ES-I3 (cell line): ENCODE results near the gene FABP7.

Experiments
- H3K36me3 ChIP-seq: 2 replicates; pipeline ENCODE4 v1.6.1; 2013; ENCODE audit warnings: mild to moderate bottlenecking, low read length, control low read depth, moderate library complexity; ENCODE audit not compliant: insufficient read depth
- H3K4me1 ChIP-seq: 2 replicates; pipeline ENCODE4 v1.6.1; 2013; ENCODE audit warnings: mild to moderate bottlenecking, control low read depth, low read length; ENCODE audit not compliant: insufficient read depth
- H3K9ac ChIP-seq: 2 replicates; pipeline ENCODE4 v1.6.1; 2013; ENCODE audit warnings: low read depth, mild to moderate bottlenecking, low read length, moderate library complexity
- H3K9me3 ChIP-seq: 2 replicates; pipeline ENCODE4 v1.6.1; 2013; ENCODE audit warnings: mild to moderate bottlenecking, low read length, moderate library complexity; ENCODE audit not compliant: control insufficient read depth, insufficient read depth

Gene FABP7

DNA sequence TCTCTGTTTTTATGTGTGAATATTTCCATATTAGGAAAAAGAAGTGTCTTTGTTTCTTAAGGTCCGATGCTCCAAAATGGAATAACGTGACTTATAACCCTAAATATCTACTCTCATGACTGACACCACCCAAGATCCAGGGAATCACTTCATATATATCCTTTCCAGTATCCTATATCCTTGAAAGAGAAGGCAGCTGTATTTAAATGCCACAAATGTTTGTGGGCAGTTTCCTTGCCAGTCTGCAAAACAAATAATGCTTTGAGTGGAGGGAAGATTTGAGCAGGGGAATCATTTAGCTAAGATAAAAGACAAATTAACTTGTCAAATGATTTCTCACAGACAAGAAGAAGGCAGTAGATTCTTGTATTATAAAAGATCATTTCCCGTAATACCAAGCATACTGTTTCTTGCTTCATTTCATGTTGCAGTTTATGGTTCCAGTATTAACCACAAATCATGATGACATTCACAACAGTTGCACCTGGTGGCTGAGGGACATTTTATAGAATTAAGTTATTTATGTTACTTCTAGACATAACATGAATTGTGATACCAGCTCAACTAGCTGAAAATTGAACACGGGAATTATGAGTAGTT lies 30.0 kb upstream of the FABP7 start:
- H3K36me3 ChIP-seq, result no peaks in the 10 kb centered on the region
- no peaks in the 10 kb centered on the region for H3K4me1 ChIP-seq
- no peaks in the 10 kb centered on the region for H3K9me3 ChIP-seq
- no peak overlapping the region for H3K9ac ChIP-seq

- Histone ChIP-seq H3K9ac (no peak overlapping the region), H3K4me1 (no peaks in the 10 kb centered on the region; the same call in 1 of the 2 replicates), H3K36me3 (no peaks in the 10 kb centered on the region), H3K9me3 (no peaks in the 10 kb centered on the region)
These were observed 28.2 kb upstream of the FABP7 start for GRCh38 chr6:122751326-122751725.

GRCh38 chr6:122752459-122752858 lies 27.1 kb upstream of the FABP7 start:
- no peaks in the 10 kb centered on the region; the same call in 1 of the 2 replicates for H3K4me1 ChIP-seq
- no peak overlapping the region for H3K9ac ChIP-seq

GRCh38 chr6:122753000-122753687 lies 26.4 kb upstream of the FABP7 start:
- no peaks in the 10 kb centered on the region; the same call in 1 of the 2 replicates for H3K4me1 ChIP-seq
- no peak overlapping the region for H3K9ac ChIP-seq
- no peaks in the 10 kb centered on the region for H3K36me3 ChIP-seq
- H3K9me3 ChIP-seq, result no peaks in the 10 kb centered on the region

More at GRCh38 chr6:122752459-122752858, 27.1 kb upstream of the FABP7 start:
- no peaks in the 10 kb centered on the region for H3K9me3 ChIP-seq
- H3K36me3 ChIP-seq, result no peaks in the 10 kb centered on the region

- no peaks in the 10 kb centered on the region for H3K36me3 ChIP-seq
- H3K9ac ChIP-seq, result no peak overlapping the region
- H3K4me1 ChIP-seq, result no peaks in the 10 kb centered on the region; the same call in 1 of the 2 replicates
- H3K9me3 ChIP-seq, result no peaks in the 10 kb centered on the region
These were observed 25.8 kb upstream of the FABP7 start for GRCh38 chr6:122753688-122754056.

DNA sequence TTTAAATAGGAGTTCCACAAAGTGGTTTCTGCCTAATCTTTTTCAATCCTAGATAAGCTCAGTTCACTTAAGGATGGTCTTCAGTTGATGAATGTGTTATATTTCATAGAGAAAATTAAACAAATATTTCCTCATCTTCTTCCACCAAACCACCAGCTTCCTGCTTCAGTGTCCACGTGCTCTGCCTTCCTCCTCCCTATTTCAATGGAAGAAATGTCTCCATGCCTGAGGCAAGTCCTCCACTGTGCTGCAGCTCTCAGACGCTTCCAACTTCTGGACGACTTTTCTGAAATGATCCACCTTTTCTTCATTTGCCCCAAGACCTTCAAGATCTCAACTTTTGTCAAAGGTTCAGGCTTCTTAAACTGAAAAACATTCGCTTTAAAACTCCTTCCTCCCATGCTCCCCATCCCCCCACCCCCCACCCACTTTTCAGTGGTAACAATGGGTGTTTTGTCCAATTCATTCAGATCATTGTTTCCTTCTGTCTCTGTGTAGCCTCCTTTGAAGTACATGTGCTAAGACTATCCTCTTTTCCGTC lies 25.3 kb upstream of the FABP7 start:
- no peaks in the 10 kb centered on the region for H3K9me3 ChIP-seq
- H3K9ac ChIP-seq, result no peak overlapping the region
- H3K4me1 ChIP-seq, result no peaks in the 10 kb centered on the region; the same call in 1 of the 2 replicates
- no peaks in the 10 kb centered on the region for H3K36me3 ChIP-seq

DNA sequence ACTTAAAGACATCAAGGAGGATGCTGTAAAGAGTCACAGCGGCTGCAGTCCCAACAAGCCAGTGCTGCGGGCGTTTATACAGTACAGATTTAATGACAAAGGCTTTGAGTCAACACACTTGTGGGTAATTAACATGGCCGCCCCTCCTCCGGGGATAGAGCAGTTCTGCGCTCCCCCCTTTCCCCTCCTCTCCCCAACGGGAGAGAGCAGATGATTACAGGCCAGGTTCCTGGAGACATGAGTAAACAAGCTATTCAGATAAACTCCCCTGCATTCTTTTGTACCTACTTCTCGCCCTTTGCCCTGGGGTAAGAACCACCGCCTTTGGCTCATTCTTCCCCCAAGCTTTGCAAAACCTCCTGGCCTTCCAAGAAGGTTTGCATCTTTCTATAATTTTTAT lies 23.6 kb upstream of the FABP7 start:
- no peaks in the 10 kb centered on the region for H3K9me3 ChIP-seq
- H3K9ac ChIP-seq, result no peak overlapping the region
- no peaks in the 10 kb centered on the region; the same call in 1 of the 2 replicates for H3K4me1 ChIP-seq
- H3K36me3 ChIP-seq, result no peaks in the 10 kb centered on the region

DNA sequence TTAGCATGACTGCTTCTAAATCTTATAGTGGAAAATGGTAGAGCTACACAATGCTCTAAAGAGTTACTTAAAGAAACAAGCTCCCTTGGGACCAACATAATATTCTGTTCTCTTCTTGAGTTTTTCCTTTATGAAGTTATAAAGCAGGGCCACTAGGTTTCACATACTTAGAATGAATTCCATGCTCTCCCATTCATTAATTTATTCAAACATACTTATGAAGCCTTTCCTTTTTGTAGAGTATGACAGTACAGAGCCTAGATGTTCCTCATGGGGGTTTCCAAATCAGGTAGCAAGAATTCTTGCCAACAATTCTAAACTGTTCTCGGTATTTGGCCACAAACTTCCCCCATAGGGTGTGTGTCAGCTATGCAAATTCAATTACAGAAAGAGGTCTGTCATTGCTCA lies 20.6 kb upstream of the FABP7 start:
- no peaks in the 10 kb centered on the region for H3K36me3 ChIP-seq
- no peaks in the 10 kb centered on the region for H3K9me3 ChIP-seq
- H3K4me1 ChIP-seq, result no peaks in the 10 kb centered on the region; the same call in 1 of the 2 replicates
- H3K9ac ChIP-seq, result no peak overlapping the region

DNA sequence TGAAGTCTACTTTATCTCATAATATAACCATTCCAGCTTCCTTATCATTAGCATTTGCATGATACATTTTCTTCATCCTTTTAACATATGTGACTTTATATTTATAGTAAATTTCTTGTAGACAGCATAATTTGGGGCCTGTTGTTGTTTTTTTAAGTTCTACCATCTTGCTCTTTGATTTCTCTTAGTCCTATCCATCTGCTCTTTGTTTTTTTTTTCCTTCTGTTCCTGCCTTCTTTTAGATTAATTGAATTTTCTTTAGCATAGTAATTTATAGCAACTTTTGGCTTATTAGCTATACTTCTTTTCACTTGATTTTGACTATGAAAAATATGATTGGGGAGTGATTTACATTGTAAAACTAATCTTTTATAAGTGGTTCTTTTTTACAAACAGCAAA lies 19.2 kb upstream of the FABP7 start:
- Histone ChIP-seq H3K36me3 (no peaks in the 10 kb centered on the region), H3K9ac (no peak overlapping the region), H3K9me3 (no peaks in the 10 kb centered on the region), H3K4me1 (no peaks in the 10 kb centered on the region; the same call in 1 of the 2 replicates)

GRCh38 chr6:122766256-122766655 lies 13.3 kb upstream of the FABP7 start:
- no peaks in the 10 kb centered on the region for H3K4me1 ChIP-seq
- H3K9ac ChIP-seq, result no peak overlapping the region
- H3K9me3 ChIP-seq, result no peaks in the 10 kb centered on the region
- H3K36me3 ChIP-seq, result no peaks in the 10 kb centered on the region

GRCh38 chr6:122770835-122771601 lies 8.5 kb upstream of the FABP7 start:
- Histone ChIP-seq H3K9ac (no peak overlapping the region), H3K36me3 (no peaks in the 10 kb centered on the region), H3K9me3 (no peaks in the 10 kb centered on the region), H3K4me1 (no peaks in the 10 kb centered on the region)

DNA sequence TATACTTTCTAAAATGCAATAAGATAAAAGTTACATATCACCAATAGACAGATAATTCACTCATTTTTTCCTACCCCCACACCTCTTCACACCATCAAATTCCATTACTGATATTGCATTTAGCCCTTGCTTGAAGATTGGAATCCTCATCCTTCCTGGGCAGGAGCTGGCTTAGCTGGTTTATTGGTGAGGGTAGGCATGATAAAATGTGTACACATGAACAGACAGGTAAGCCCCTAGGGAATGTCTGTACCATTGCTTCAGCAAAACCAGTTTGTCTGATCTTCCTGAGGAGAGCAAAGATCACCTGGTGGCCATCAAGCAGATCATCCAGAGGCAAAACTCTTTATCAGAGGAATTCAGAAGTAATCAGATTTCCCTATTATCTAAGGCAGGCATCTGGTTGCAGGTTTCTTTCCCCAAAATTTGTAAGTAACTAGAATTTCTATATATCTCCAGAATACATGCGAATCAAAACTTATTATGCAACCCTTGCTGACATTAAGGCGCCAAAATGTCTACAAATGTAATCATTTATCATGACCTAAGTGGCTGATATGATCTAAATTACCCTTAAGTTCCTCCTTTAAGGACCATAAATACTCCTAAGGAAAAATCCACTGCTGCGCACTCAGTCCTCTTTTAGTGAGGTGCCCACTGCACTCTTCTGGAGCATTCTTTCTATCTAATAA lies 6.6 kb upstream of the FABP7 start:
- Histone ChIP-seq H3K36me3 (no peaks in the 10 kb centered on the region), H3K9me3 (no peaks in the 10 kb centered on the region), H3K9ac (no peak overlapping the region), H3K4me1 (no peaks in the 10 kb centered on the region)

DNA sequence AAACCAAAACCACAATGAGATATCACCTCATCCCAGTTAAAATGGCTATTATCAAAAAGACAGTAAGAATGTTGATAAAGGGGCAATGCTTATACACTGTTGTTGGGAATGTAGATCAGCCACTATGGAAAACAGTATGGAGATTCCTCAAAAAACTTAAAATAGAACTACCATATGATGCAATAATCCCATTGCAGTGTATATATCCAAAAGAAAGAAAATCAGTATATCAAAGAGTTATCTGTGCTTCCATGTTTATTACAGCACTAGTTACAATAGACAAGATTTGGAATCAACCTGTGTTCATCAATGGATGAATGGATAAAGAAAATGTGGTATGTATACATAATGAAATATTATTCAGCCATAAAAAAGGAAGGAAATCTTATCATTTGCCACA lies 3.5 kb upstream of the FABP7 start:
- no peaks in the 10 kb centered on the region for H3K9me3 ChIP-seq
- no peak overlapping the region for H3K9ac ChIP-seq
- H3K36me3 ChIP-seq, result no peaks in the 10 kb centered on the region
- H3K4me1 ChIP-seq, result peaks cover 7% of the 10 kb centered on the region; the same call in 1 of the 2 replicates

GRCh38 chr6:122778302-122778701 lies 1.2 kb upstream of the FABP7 start:
- no peak overlapping the region for H3K9ac ChIP-seq
- H3K36me3 ChIP-seq, result no peaks in the 10 kb centered on the region
- no peaks in the 10 kb centered on the region for H3K9me3 ChIP-seq
- peaks cover 7% of the 10 kb centered on the region; the same call in 1 of the 2 replicates for H3K4me1 ChIP-seq
